ENCODE results near the gene PTPRD.
A peak's percentile ranks its signal among the peaks of the same experiment; 100 is the strongest.

PTPRD gene

GRCh38 chr9:10612641-10613398, at the start of gene PTPRD:
TSS of gene PTPRD (minus strand) at chr9:10613002.
- TF ChIP-seq, protein P1, sequence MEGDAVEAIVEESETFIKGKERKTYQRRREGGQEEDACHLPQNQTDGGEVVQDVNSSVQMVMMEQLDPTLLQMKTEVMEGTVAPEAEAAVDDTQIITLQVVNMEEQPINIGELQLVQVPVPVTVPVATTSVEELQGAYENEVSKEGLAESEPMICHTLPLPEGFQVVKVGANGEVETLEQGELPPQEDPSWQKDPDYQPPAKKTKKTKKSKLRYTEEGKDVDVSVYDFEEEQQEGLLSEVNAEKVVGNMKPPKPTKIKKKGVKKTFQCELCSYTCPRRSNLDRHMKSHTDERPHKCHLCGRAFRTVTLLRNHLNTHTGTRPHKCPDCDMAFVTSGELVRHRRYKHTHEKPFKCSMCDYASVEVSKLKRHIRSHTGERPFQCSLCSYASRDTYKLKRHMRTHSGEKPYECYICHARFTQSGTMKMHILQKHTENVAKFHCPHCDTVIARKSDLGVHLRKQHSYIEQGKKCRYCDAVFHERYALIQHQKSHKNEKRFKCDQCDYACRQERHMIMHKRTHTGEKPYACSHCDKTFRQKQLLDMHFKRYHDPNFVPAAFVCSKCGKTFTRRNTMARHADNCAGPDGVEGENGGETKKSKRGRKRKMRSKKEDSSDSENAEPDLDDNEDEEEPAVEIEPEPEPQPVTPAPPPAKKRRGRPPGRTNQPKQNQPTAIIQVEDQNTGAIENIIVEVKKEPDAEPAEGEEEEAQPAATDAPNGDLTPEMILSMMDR (IDR thresholded peaks at IDR 0.05; ENCODE audit: borderline replicate concordance, control extremely low read depth, extremely low read depth, insufficient read depth, missing control alignments) = peak; percentile 8
- DNase-seq (ENCODE audit: low spot score) = peak; percentile 66
- in situ Hi-C loops (cut with MboI; ENCODE audit: low sequenced_read_pairs, unreplicated experiment) = no loop called here

GRCh38 chr9:10661994-10662393, 49.2 kb upstream of the PTPRD start:
- in situ Hi-C loops (cut with MboI; ENCODE audit: low sequenced_read_pairs, unreplicated experiment) = no loop called here
- no peak for DNase-seq (ENCODE audit: low spot score)
- TF ChIP-seq, protein P1 (IDR thresholded peaks at IDR 0.05; ENCODE audit: borderline replicate concordance, control extremely low read depth, extremely low read depth, insufficient read depth, missing control alignments) = no peak

GRCh38 chr9:10661376-10661775, 48.6 kb upstream of the PTPRD start:
- in situ Hi-C loops (cut with MboI; ENCODE audit: low sequenced_read_pairs, unreplicated experiment) = no loop called here
- TF ChIP-seq, protein P1 (IDR thresholded peaks at IDR 0.05; ENCODE audit: borderline replicate concordance, control extremely low read depth, extremely low read depth, insufficient read depth, missing control alignments) = no peak
- DNase-seq (ENCODE audit: low spot score) = no peak

- in situ Hi-C loops (cut with MboI; ENCODE audit: low sequenced_read_pairs, unreplicated experiment) = no loop called here
- DNase-seq (ENCODE audit: low spot score) = no peak
- TF ChIP-seq, protein P1 (IDR thresholded peaks at IDR 0.05; ENCODE audit: borderline replicate concordance, control extremely low read depth, extremely low read depth, insufficient read depth, missing control alignments) = no peak
These were observed 38.2 kb upstream of the PTPRD start for GRCh38 chr9:10651012-10651411.

DNA sequence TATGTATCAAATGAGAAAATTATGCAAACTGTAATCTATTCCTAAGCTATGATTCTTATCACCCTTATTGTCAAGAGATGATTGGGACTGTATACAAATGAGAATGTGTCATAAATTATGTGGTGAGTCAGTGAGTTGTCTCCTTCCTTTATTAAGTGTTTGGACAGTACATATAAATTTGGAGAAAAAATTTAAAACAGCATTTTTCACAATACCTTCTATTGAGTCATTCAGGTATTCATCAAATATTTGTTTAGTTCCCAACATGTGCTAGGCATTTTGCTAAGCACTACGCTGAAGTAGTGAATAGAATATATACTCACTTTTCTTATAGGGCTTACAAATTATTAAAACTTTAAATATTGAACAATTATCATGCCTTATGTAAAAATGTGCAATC, 36.3 kb upstream of the PTPRD start:
- no peak for DNase-seq (ENCODE audit: low spot score)
- TF ChIP-seq, protein P1 (IDR thresholded peaks at IDR 0.05; ENCODE audit: borderline replicate concordance, control extremely low read depth, extremely low read depth, insufficient read depth, missing control alignments) = no peak
- in situ Hi-C loops (cut with MboI; ENCODE audit: low sequenced_read_pairs, unreplicated experiment) = no loop called here

GRCh38 chr9:10633785-10634184, 21.0 kb upstream of the PTPRD start:
- DNase-seq (ENCODE audit: low spot score) = no peak
- TF ChIP-seq, protein P1 (IDR thresholded peaks at IDR 0.05; ENCODE audit: borderline replicate concordance, control extremely low read depth, extremely low read depth, insufficient read depth, missing control alignments) = no peak
- in situ Hi-C loops (cut with MboI; ENCODE audit: low sequenced_read_pairs, unreplicated experiment) = no loop called here

Data from GM13976 (cell line).